ENCODE data around the gene RASL12. TPM values are rescaled to one million over a fixed set of nuclear protein-coding genes. Genes with fewer than 3 reads are reported as not detected.
A peak's percentile ranks its signal among the peaks of the same experiment; 100 is the strongest.

RASL12 gene
- total RNA-seq, 1 donor, result 0.36 TPM

DNA sequence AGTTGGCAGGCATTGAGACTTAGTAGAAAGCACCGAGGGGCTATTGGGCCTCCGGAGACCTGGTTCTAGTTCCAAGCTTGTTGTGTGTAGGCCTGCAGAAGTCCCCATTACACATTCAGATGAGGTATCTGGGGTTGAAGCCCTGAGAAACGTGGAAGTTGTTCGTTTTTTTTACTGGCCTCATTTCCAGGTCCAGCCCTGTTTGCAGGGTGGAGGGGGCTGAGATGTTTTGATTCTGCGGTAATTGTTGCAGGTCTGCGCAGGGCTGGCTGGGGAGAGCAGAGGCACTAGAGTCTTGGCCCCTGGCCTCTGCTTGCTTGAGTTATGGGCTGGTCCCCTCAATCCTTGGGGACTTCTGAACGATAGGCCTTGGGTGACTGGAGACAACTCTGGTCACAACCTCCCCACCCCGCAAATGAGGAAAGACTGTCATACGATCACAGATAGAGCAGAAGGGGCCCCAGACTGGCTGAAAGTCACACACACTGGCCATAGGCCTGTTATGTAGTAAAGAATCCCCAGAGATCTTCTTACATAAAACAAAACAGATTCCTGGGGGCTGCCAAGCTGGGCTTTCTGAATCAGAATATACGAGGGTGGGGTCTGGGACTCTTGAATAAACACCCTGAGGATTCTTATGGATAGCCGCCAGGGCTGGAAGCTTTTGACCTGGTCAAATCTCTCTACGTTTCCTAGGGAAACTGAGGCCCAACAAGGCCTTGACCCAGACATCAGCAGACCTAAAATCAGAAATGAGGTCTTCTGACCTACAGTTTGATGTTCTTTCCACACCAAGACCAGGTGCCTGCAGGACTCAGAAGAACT is 24.4 kb upstream of the RASL12 start:
- no peaks in the 10 kb centered on the region for H3K4me1 ChIP-seq (ENCODE audit: insufficient read depth, low read length)
- peak; percentile 61 for DNase-seq (ENCODE audit: insufficient read length, low spot score, missing footprints)
- H3K36me3 ChIP-seq (ENCODE audit: insufficient read depth, low read length), result peaks cover 2% of the 10 kb centered on the region

DNA sequence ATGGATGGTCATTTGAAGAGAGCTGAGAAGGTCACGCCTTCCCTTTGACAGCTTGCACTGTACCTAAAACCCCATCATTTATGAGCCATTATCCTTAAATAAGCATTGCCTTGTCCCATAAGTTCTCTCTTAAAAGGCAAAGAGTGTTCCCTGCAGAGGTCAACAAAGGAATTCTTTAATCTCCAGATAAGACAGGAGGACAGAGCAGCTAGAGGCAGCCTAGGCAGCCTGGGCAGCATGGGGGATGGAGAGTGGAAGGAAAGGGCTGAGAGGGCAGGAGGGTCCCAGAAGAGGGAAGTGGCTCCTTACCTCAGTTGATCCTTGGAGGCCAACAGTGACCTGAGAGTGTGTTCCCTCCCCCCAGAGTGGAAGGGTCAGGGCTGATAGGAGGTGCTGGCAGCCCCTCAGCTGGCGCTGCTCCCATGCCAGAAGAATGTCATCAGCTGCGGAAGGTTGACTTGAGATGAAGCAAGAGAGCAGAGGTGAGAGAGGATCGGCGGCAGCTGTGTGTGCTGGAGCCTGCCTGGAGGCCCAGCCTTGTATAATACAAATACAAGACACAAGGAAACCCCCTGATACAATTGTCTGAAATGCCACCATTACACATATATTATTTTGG is 21.5 kb upstream of the RASL12 start:
- Histone ChIP-seq H3K9me3 (ENCODE audit: low read depth, low read length) (no peaks in the 10 kb centered on the region), H3K4me3 (ENCODE audit: insufficient read depth, low read length) (no peak overlapping the region), H3K79me2 (ENCODE audit: insufficient read depth, low read length) (no peaks in the 10 kb centered on the region), H3K27ac (ENCODE audit: low read depth, low read length) (no peak overlapping the region), H3K27me3 (ENCODE audit: insufficient read depth, low read length) (peaks cover 15% of the 10 kb centered on the region), H3K36me3 (ENCODE audit: insufficient read depth, low read length) (no peaks in the 10 kb centered on the region), H4K20me1 (ENCODE audit: insufficient read depth, low read length) (no peaks in the 10 kb centered on the region), H2AFZ (ENCODE audit: low read length) (no peak overlapping the region), H3K4me1 (ENCODE audit: insufficient read depth, low read length) (no peaks in the 10 kb centered on the region), H3K4me2 (ENCODE audit: insufficient read depth, low read length) (no peak overlapping the region)
- DNase-seq (ENCODE audit: insufficient read length, low spot score, missing footprints), result peak; percentile 1
- TF ChIP-seq, protein P1, sequence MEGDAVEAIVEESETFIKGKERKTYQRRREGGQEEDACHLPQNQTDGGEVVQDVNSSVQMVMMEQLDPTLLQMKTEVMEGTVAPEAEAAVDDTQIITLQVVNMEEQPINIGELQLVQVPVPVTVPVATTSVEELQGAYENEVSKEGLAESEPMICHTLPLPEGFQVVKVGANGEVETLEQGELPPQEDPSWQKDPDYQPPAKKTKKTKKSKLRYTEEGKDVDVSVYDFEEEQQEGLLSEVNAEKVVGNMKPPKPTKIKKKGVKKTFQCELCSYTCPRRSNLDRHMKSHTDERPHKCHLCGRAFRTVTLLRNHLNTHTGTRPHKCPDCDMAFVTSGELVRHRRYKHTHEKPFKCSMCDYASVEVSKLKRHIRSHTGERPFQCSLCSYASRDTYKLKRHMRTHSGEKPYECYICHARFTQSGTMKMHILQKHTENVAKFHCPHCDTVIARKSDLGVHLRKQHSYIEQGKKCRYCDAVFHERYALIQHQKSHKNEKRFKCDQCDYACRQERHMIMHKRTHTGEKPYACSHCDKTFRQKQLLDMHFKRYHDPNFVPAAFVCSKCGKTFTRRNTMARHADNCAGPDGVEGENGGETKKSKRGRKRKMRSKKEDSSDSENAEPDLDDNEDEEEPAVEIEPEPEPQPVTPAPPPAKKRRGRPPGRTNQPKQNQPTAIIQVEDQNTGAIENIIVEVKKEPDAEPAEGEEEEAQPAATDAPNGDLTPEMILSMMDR (IDR thresholded peaks at IDR 0.05; ENCODE audit: extremely low read depth, low read depth, low read length), result no peak

More for the DNA sequence above, 24.4 kb upstream of the RASL12 start:
- no peaks in the 10 kb centered on the region for H3K79me2 ChIP-seq (ENCODE audit: insufficient read depth, low read length)
- H2AFZ ChIP-seq (ENCODE audit: low read length), result no peak overlapping the region
- no peak overlapping the region for H3K4me3 ChIP-seq (ENCODE audit: insufficient read depth, low read length)
- no peak overlapping the region for H3K4me2 ChIP-seq (ENCODE audit: insufficient read depth, low read length)
- H3K27me3 ChIP-seq (ENCODE audit: insufficient read depth, low read length), result no peaks in the 10 kb centered on the region
- TF ChIP-seq, protein P1 (IDR thresholded peaks at IDR 0.05; ENCODE audit: extremely low read depth, low read depth, low read length), result no peak
- H3K27ac ChIP-seq (ENCODE audit: low read depth, low read length), result no peak overlapping the region
- H4K20me1 ChIP-seq (ENCODE audit: insufficient read depth, low read length), result no peaks in the 10 kb centered on the region
- H3K9me3 ChIP-seq (ENCODE audit: low read depth, low read length), result no peaks in the 10 kb centered on the region

DNA sequence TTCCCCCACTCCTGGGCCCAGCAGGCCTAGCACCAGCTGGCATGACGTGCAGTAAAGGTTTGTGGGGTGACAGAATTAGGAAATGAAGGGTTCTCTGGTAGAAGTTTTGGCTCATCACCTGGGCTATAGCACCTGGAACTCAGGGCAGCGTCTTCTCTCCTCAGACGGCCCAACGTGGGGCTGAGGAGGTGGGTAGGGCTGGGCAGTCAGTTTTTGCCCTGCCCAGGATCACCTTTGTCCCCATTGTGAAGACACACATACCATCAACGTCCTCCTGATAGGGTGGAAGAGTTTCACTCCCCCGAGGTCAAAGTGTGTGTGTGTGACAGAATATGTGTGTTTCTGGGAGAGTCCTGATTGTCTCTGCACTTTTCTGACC is 20.8 kb upstream of the RASL12 start:
- Histone ChIP-seq H3K36me3 (ENCODE audit: insufficient read depth, low read length) (no peaks in the 10 kb centered on the region), H2AFZ (ENCODE audit: low read length) (no peak overlapping the region), H3K4me1 (ENCODE audit: insufficient read depth, low read length) (no peaks in the 10 kb centered on the region), H3K4me3 (ENCODE audit: insufficient read depth, low read length) (no peak overlapping the region), H3K27me3 (ENCODE audit: insufficient read depth, low read length) (peaks cover 19% of the 10 kb centered on the region), H4K20me1 (ENCODE audit: insufficient read depth, low read length) (no peaks in the 10 kb centered on the region), H3K4me2 (ENCODE audit: insufficient read depth, low read length) (no peak overlapping the region), H3K9me3 (ENCODE audit: low read depth, low read length) (no peaks in the 10 kb centered on the region), H3K27ac (ENCODE audit: low read depth, low read length) (no peak overlapping the region), H3K79me2 (ENCODE audit: insufficient read depth, low read length) (no peaks in the 10 kb centered on the region)
- TF ChIP-seq, protein P1 (IDR thresholded peaks at IDR 0.05; ENCODE audit: extremely low read depth, low read depth, low read length), result no peak
- DNase-seq (ENCODE audit: insufficient read length, low spot score, missing footprints), result no peak
